ENCODE results near the gene VSIG10L. TPM values are rescaled to one million over a fixed set of nuclear protein-coding genes. Genes with fewer than 3 reads are reported as not detected.

Gene VSIG10L
- total RNA-seq, 4 donors from 2014 or later, result 0.21 to 0.56 (median 0.28) TPM

- intact Hi-C loops (cut with DNase I), result no loop called here
- 4 to 11% methylated on average over 3 to 4 of the region's 76 CpGs for WGBS, 2 donors
- Histone ChIP-seq H3K9me3 (no peaks in the 10 kb centered on the region), H3K27ac (no peak within 1 kb of the TSS), H3K4me1 (no peaks in the 10 kb centered on the region), H3K4me3 (replicated peaks in 1 of 3) (no peak within 1 kb of the TSS), H3K27me3 (peaks cover 3% of the 10 kb centered on the region), H3K36me3 (no peaks in the 10 kb centered on the region)
- DNase-seq, result no peak
- TF ChIP-seq POLR2A (IDR thresholded peaks at IDR 0.05) (no peak), CTCF (IDR thresholded peaks at IDR 0.05) (no peak)
Measured at GRCh38 chr19:51311351-51312257, 30.3 kb downstream of the VSIG10L start, which contains the start of gene IGLON5. IGLON5 (plus strand) TSS chr19:51311644; CDS start chr19:51311848, 204 bp downstream.

GRCh38 chr19:51305479-51305878, 36.5 kb downstream of the VSIG10L start:
- no peak for DNase-seq
- Histone ChIP-seq H3K9me3 (no peaks in the 10 kb centered on the region), H3K4me1 (no peaks in the 10 kb centered on the region), H3K27ac (no peak overlapping the region), H3K4me3 (replicated peaks in 1 of 3) (no peak overlapping the region), H3K36me3 (no peaks in the 10 kb centered on the region), H3K27me3 (no peaks in the 10 kb centered on the region)
- WGBS, 2 donors, result 84 to 88% methylated on average over 3 of the region's 3 CpGs
- intact Hi-C loops (cut with DNase I), result no loop called here
- no peak for TF ChIP-seq POLR2A (IDR thresholded peaks at IDR 0.05)
- no peak for TF ChIP-seq CTCF (IDR thresholded peaks at IDR 0.05)

- Histone ChIP-seq H3K4me3 (replicated peaks in 1 of 3) (no peak overlapping the region), H3K27ac (no peak overlapping the region), H3K27me3 (no peaks in the 10 kb centered on the region), H3K36me3 (no peaks in the 10 kb centered on the region), H3K9me3 (no peaks in the 10 kb centered on the region), H3K4me1 (no peaks in the 10 kb centered on the region)
- 78 to 82% methylated on average over 7 of the region's 7 CpGs for WGBS, 2 donors
- TF ChIP-seq CTCF (IDR thresholded peaks at IDR 0.05) (no peak), POLR2A (IDR thresholded peaks at IDR 0.05) (no peak)
- no peak for DNase-seq
- intact Hi-C loops (cut with DNase I), result no loop called here
Measured at GRCh38 chr19:51301266-51301665, 40.7 kb downstream of the VSIG10L start.

- DNase-seq, result no peak
- H3K4me1 ChIP-seq, result no peaks in the 10 kb centered on the region
- intact Hi-C loops (cut with DNase I), result no loop called here
- 68 to 79% methylated on average over 5 of the region's 5 CpGs for WGBS, 2 donors
- no peaks in the 10 kb centered on the region for H3K9me3 ChIP-seq
- H3K36me3 ChIP-seq, result no peaks in the 10 kb centered on the region
- H3K27ac ChIP-seq, result no peak overlapping the region
- no peaks in the 10 kb centered on the region for H3K27me3 ChIP-seq
- TF ChIP-seq CTCF (IDR thresholded peaks at IDR 0.05) (no peak), POLR2A (IDR thresholded peaks at IDR 0.05) (no peak)
- no peak overlapping the region for H3K4me3 ChIP-seq (replicated peaks in 1 of 3)
Measured at GRCh38 chr19:51297406-51297805, 44.5 kb downstream of the VSIG10L start.
